ENCODE measurements around the gene RGS17. TPM values are rescaled to one million over a fixed set of nuclear protein-coding genes. Genes with fewer than 3 reads are reported as not detected.

The RGS17 gene
- total RNA-seq, 1 donor, result 1.3 TPM

- no peak for TF ChIP-seq CTCF (IDR thresholded peaks at IDR 0.05; ENCODE audit: insufficient read depth, low read depth, low read length)
- H3K4me3 ChIP-seq (ENCODE audit: low read depth, low read length), result no peak overlapping the region
- no peak for DNase-seq (ENCODE audit: low read depth)
Observed at GRCh38 chr6:153044295-153044694, 86.8 kb downstream of the RGS17 start.

- no peak for DNase-seq (ENCODE audit: low read depth)
- no peak for TF ChIP-seq CTCF (IDR thresholded peaks at IDR 0.05; ENCODE audit: insufficient read depth, low read depth, low read length)
- H3K4me3 ChIP-seq (ENCODE audit: low read depth, low read length), result no peak overlapping the region
Observed at GRCh38 chr6:153043719-153044118, 87.4 kb downstream of the RGS17 start.

GRCh38 chr6:153038378-153039057 is 92.6 kb downstream of the RGS17 start:
- H3K4me3 ChIP-seq (ENCODE audit: low read depth, low read length), result no peak overlapping the region
- no peak for TF ChIP-seq CTCF (IDR thresholded peaks at IDR 0.05; ENCODE audit: insufficient read depth, low read depth, low read length)
- DNase-seq (ENCODE audit: low read depth), result no peak

GRCh38 chr6:153034139-153034538 is 96.9 kb downstream of the RGS17 start:
- no peak for TF ChIP-seq CTCF (IDR thresholded peaks at IDR 0.05; ENCODE audit: insufficient read depth, low read depth, low read length)
- DNase-seq (ENCODE audit: low read depth), result no peak
- H3K4me3 ChIP-seq (ENCODE audit: low read depth, low read length), result no peak overlapping the region

- H3K4me3 ChIP-seq (ENCODE audit: low read depth, low read length), result no peak overlapping the region
- peak; percentile 47 for TF ChIP-seq CTCF (IDR thresholded peaks at IDR 0.05; ENCODE audit: insufficient read depth, low read depth, low read length)
- peak; percentile 78 for DNase-seq (ENCODE audit: low read depth)
Observed at GRCh38 chr6:153032255-153032882, 98.7 kb downstream of the RGS17 start.

GRCh38 chr6:153031335-153031955 is 99.6 kb downstream of the RGS17 start:
- peak; percentile 40 for DNase-seq (ENCODE audit: low read depth)
- TF ChIP-seq CTCF (IDR thresholded peaks at IDR 0.05; ENCODE audit: insufficient read depth, low read depth, low read length), result no peak
- no peak overlapping the region for H3K4me3 ChIP-seq (ENCODE audit: low read depth, low read length)

All from fibroblast of villous mesenchyme (primary cell).